HUDEP-2 (cell line): ENCODE results near the gene PHTF2.
"Not testable (repeated sequence)": the region's sequence is repeated elsewhere in the genome, so short reads cannot be mapped to it uniquely, and the experiment has no call there.

Experiments
- DNase-seq, 76 experiments: peaks; one replicate each; lab custom pipeline; 2025; ENCODE audit not compliant: unreplicated experiment in 76 of 76; lab: John Stamatoyannopoulos, UW

The PHTF2 gene

GRCh38 chr7:77798394-77799077 is at the start of gene PHTF2, which contains the start of gene TMEM60:
Gene PHTF2 (plus strand): TSS chr7:77798773.
Gene TMEM60 (minus strand): TSS chr7:77798434. CDS start chr7:77794373, 4,061 bp downstream.
- peak; percentile 26 to 99 (median 96) for DNase-seq

- peak in 25 of 76 experiments; percentile 5 to 57 (median 17) for DNase-seq
Observed at GRCh38 chr7:77752016-77752415, 46.6 kb upstream of the PHTF2 start.

GRCh38 chr7:77753173-77753572 is 45.4 kb upstream of the PHTF2 start:
- no peak for DNase-seq

- DNase-seq: no peak
Observed at GRCh38 chr7:77757589-77757988, 41.0 kb upstream of the PHTF2 start.

GRCh38 chr7:77759294-77759889 is 39.2 kb upstream of the PHTF2 start:
- peak in 58 of 76 experiments; percentile 1 to 76 (median 32) for DNase-seq

GRCh38 chr7:77760809-77761453 is 37.6 kb upstream of the PHTF2 start:
- no peak for DNase-seq

- DNase-seq: no peak
Observed at GRCh38 chr7:77765481-77765880, 33.1 kb upstream of the PHTF2 start.

DNA sequence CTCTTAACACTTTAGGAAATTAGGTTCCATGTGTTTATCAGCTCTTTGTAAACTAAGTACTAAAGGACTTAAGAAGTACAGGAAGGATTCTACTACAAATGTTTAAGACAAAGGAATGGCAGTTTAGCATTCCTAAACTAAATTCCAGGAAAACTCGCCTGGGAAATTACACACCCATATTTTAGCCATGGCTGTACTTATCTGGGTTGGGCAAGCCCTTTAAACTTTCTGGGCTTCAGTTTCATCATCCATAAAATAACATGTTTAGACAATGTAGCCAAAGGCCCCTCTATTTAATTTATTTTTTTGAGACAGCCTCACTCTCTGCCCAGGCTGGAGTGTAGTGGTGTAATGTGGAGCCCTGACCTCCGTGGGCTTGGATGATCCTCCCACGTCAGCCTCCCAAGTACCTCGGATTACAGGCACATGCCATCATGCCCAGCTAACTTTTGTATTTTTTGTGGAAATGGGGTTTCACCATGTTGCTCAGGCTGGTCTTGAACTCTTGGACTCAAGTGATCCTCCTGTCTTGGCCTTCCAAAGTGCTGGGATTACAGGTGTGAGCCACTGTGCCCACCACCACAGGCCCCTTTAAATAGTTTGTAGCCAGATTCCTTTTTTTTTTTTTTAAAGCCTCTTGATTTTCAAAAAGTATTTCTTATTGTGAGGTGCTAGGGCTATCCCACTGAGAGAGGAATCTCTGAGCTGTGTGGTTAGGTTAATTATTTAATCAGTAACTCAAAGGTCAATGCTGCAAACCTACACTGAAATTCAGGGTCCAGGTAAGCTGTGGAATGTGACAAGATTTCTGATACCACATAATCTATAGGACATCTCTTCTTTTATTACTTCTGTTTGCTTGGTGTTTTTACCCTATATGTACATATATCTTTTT is 32.4 kb upstream of the PHTF2 start:
- no peak for DNase-seq

GRCh38 chr7:77766801-77767605 is 31.6 kb upstream of the PHTF2 start:
- no peak for DNase-seq

GRCh38 chr7:77770316-77770715 is 28.3 kb upstream of the PHTF2 start:
- DNase-seq: no peak

DNA sequence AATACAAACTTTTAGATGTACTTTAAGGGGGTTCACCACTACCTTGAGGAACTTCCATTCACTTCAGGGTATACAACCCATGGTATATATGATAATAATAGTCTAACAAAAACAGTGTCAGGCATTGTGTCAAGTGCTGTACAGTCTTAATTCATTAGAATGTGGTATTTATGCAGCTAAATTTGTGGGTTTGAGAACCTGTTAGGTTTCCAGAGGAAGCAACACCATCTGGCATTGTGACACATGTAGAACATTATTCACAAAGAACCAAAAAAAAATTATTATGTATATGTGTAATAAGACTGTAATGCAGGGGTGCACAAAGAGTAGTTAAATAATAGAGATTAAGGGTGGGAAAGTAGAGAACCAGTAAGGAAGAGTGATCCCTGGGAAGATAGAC is 26.7 kb upstream of the PHTF2 start:
- no peak for DNase-seq

DNA sequence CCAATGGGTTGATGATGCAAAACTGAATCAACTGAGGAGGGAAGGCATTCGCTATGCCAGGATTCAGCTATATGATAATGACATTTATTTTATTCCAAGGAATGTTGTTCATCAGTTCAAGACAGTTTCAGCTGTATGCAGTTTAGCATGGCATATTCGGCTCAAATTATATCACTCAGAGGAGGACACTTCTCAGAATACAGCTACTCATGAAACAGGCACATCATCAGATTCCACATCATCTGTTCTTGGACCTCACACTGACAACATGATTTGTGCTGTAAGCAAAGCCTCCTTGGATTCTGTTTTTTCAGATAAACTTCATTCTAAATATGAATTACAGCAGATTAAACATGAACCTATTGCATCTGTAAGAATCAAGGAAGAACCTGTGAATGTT is 20.0 kb upstream of the PHTF2 start:
- DNase-seq: no peak

- DNase-seq: no peak
Observed at GRCh38 chr7:77782383-77782782, 16.2 kb upstream of the PHTF2 start.

GRCh38 chr7:77783111-77783510 is 15.5 kb upstream of the PHTF2 start:
- DNase-seq: peak in 4 of 76 experiments; percentile 4 to 37 (median 10)

GRCh38 chr7:77783545-77783944 is 15.0 kb upstream of the PHTF2 start:
- no peak for DNase-seq

- DNase-seq: not testable (repeated sequence)
Observed at GRCh38 chr7:77784426-77784825, 14.1 kb upstream of the PHTF2 start.

- DNase-seq: no peak
Observed at GRCh38 chr7:77786018-77786417, 12.6 kb upstream of the PHTF2 start.

- DNase-seq: no peak
Observed at GRCh38 chr7:77786741-77787140, 11.8 kb upstream of the PHTF2 start.

DNA sequence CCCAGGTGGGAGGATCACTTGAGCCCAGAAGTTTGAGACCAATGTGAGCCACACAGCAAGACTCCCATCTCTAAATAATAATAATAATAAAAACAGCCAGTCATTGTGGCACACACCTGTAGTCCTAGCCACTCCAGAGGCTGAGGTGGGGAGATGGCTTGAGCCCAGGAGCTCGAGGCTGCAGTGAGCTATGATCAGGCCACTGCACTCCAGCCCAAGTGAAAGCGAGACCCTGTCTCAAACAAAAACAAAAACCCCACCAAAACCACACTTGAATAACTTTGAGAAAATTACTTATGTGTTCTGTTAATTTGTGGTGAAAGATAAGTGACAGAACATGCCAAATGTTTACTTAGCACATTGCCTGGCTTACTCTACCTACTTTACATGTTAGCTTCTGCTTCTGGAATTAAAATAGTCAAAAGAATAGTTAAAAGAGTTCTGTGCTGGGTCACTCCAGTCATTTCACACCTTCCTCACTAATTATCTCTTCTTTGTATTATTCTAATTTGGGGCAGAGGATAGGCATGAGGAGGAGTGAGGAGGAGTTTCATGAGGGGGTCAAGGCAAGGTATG is 10.2 kb upstream of the PHTF2 start:
- DNase-seq: no peak

DNA sequence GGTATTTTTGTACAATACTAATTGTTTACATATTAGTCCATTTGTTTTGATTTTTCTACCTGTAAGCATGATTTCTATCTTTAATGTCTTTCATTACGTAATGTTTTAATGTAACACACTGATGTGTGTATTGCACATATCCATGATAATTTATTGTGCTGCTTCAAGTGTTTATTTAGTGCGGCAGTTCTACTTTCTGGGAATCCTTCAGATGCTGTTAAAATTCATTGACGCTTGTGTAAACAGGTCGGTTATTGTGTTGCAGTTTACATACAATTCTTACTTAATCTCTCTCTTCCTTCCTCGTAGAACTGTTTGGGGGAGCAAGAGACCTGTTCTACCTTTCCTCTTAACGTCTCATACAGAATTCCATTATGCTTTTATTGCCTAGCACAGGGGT is 7.2 kb upstream of the PHTF2 start:
- DNase-seq: no peak
